DMS53 (cell line): ENCODE data around the gene REPIN1.

Experiments
- DNase-seq: peaks from one replicate; lab custom pipeline; 2025; lab: John Stamatoyannopoulos, UW

The REPIN1 gene

GRCh38 chr7:150396426-150396825, 27.8 kb downstream of the REPIN1 start:
- DNase-seq = no peak

- DNase-seq = no peak
These were observed 28.2 kb downstream of the REPIN1 start for GRCh38 chr7:150396851-150397260.

GRCh38 chr7:150397346-150398107, 28.9 kb downstream of the REPIN1 start:
- no peak for DNase-seq

- no peak for DNase-seq
These were observed 29.7 kb downstream of the REPIN1 start for GRCh38 chr7:150398108-150398964.

GRCh38 chr7:150398965-150399320, 30.3 kb downstream of the REPIN1 start:
- no peak for DNase-seq

- DNase-seq = no peak
These were observed 30.9 kb downstream of the REPIN1 start for GRCh38 chr7:150399421-150400007.

GRCh38 chr7:150400008-150400787, 31.6 kb downstream of the REPIN1 start:
- no peak for DNase-seq

GRCh38 chr7:150400788-150401423, 32.3 kb downstream of the REPIN1 start:
- DNase-seq = peak; percentile 39

- DNase-seq = no peak
These were observed 32.8 kb downstream of the REPIN1 start for GRCh38 chr7:150401424-150401790.

GRCh38 chr7:150401861-150402631, 33.4 kb downstream of the REPIN1 start:
- no peak for DNase-seq

GRCh38 chr7:150402671-150403321, 34.2 kb downstream of the REPIN1 start:
- no peak for DNase-seq

- DNase-seq = no peak
These were observed 35.0 kb downstream of the REPIN1 start for GRCh38 chr7:150403376-150404171.

- DNase-seq = no peak
These were observed 35.7 kb downstream of the REPIN1 start for GRCh38 chr7:150404172-150404804.

- peak; percentile 98 for DNase-seq
These were observed 36.4 kb downstream of the REPIN1 start for GRCh38 chr7:150404805-150405583.

- DNase-seq = peak; percentile 84
These were observed 37.1 kb downstream of the REPIN1 start for GRCh38 chr7:150405584-150406311.

GRCh38 chr7:150406312-150406566, 37.6 kb downstream of the REPIN1 start:
- peak; percentile 59 for DNase-seq

- DNase-seq = peak; percentile 66
These were observed 38.2 kb downstream of the REPIN1 start for GRCh38 chr7:150406567-150407421.
